Astrocyte (in vitro differentiated cells and primary cell): ENCODE data around the gene EFCAB9. TPM values are rescaled to one million over a fixed set of nuclear protein-coding genes. Genes with fewer than 3 reads are reported as not detected.
"Not testable (repeated sequence)": the region's sequence is repeated elsewhere in the genome, so short reads cannot be mapped to it uniquely, and the experiment has no call there.

Source experiments
- DNase-seq: peaks from one replicate; pipeline ENCODE4 v3.0.0-alpha.2; 2010; ENCODE audit warnings: low read depth
- FAIRE-seq: peaks from 2 replicates; lab custom pipeline; 2011; peaks lifted over from hg19 to GRCh38; lab: Jason Lieb, UNC
- H2AFZ ChIP-seq: 2 replicates; pipeline ENCODE4 v1.6.0; 2012; ENCODE audit warnings: low read depth, low read length, inconsistent platforms
- H3K27ac ChIP-seq: 2 replicates; pipeline ENCODE4 v1.5.1; 2011; ENCODE audit warnings: low read depth, low read length, inconsistent platforms
- H3K27me3 ChIP-seq: 2 replicates; pipeline ENCODE4 v1.6.0; 2011; ENCODE audit warnings: low read length, inconsistent platforms; ENCODE audit not compliant: insufficient read depth
- H3K36me3 ChIP-seq: 2 replicates; pipeline ENCODE4 v1.5.1; 2011; ENCODE audit warnings: low read length, inconsistent platforms; ENCODE audit not compliant: insufficient read depth
- H3K4me1 ChIP-seq: 2 replicates; pipeline ENCODE4 v1.5.1; 2011; ENCODE audit warnings: low read length, inconsistent platforms; ENCODE audit not compliant: insufficient read depth
- H3K4me2 ChIP-seq: 2 replicates; pipeline ENCODE4 v1.6.0; 2012; ENCODE audit warnings: low read length, inconsistent platforms
- H3K4me3 ChIP-seq: 2 replicates; pipeline ENCODE4 v1.5.1; 2011; ENCODE audit warnings: low read depth, mild to moderate bottlenecking, low read length, inconsistent platforms; ENCODE audit not compliant: insufficient read depth
- H3K79me2 ChIP-seq: 2 replicates; pipeline ENCODE4 v1.6.0; 2012; ENCODE audit warnings: mild to moderate bottlenecking, low read length, inconsistent platforms; ENCODE audit not compliant: insufficient read depth
- H3K9ac ChIP-seq: 2 replicates; pipeline ENCODE4 v1.6.0; 2012; ENCODE audit warnings: mild to moderate bottlenecking, low read length, inconsistent platforms
- H3K9me3 ChIP-seq: 2 replicates; pipeline ENCODE4 v1.5.1; 2012; ENCODE audit warnings: low read depth, mild to moderate bottlenecking, low read length, inconsistent platforms; ENCODE audit not compliant: insufficient read depth
- H4K20me1 ChIP-seq: 2 replicates; pipeline ENCODE4 v1.6.0; 2012; ENCODE audit warnings: low read length, inconsistent platforms; ENCODE audit not compliant: insufficient read depth
- H3K27ac Mint-ChIP-seq: one replicate; pipeline ENCODE4 v1.8.0; 2021; ENCODE audit warnings: mild to moderate bottlenecking, mixed read lengths; ENCODE audit not compliant: unreplicated experiment
- H3K27me3 Mint-ChIP-seq: one replicate; pipeline ENCODE4 v1.8.0; 2021; ENCODE audit warnings: low read depth, mixed read lengths; ENCODE audit not compliant: unreplicated experiment
- H3K36me3 Mint-ChIP-seq: one replicate; pipeline ENCODE4 v1.8.0; 2021; ENCODE audit warnings: low read depth, mixed read lengths; ENCODE audit not compliant: unreplicated experiment
- H3K4me1 Mint-ChIP-seq: one replicate; pipeline ENCODE4 v1.8.0; 2021; ENCODE audit warnings: low read depth, mixed read lengths; ENCODE audit not compliant: unreplicated experiment
- H3K4me3 Mint-ChIP-seq: one replicate; pipeline ENCODE4 v1.8.0; 2021; ENCODE audit warnings: mild to moderate bottlenecking, moderate library complexity, mixed read lengths; ENCODE audit not compliant: unreplicated experiment
- H3K9me3 Mint-ChIP-seq: one replicate; pipeline ENCODE4 v1.8.0; 2021; ENCODE audit warnings: mild to moderate bottlenecking, mixed read lengths; ENCODE audit not compliant: unreplicated experiment
- EZH2 ChIP-seq: IDR thresholded peaks from 2 replicates; pipeline ENCODE4 v1.6.1; 2012; ENCODE audit warnings: mild to moderate bottlenecking, low read length, inconsistent platforms; ENCODE audit not compliant: insufficient read depth
- total RNA-seq: library from RNA; stranded (reverse); gene quantifications from 2 replicates; pipeline ENCODE4 v1.2.1, GENCODE V29; 2021
- TF ChIP-seq, protein P1 (sequence below): IDR thresholded peaks from 2 replicates; pipeline ENCODE4 v1.5.1; 2011; ENCODE audit warnings: low read depth, mild to moderate bottlenecking, inconsistent platforms, low read length, moderate library complexity; ENCODE audit not compliant: insufficient read depth

The EFCAB9 gene
- total RNA-seq, 1 donor from 2014 or later: not detected

DNA sequence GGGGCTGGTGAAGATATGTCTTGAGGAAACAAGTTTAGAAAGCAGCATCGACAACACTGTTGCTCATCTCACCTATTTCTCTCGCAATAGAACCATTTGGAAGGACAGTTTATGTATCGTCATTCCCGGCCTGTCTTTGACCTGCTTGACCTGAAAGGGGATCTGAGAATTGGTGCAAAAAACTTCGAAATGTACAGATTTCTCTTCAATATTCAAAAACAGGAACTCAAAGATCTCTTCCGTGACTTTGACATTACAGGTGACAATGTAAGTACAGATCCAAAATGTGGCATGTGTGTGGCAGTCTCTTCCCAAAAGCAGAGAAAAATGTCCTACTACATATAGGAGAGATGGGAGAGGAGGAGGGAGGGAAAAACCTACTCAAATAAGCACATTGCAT, 6.5 kb downstream of the EFCAB9 start:
- Histone ChIP-seq H3K4me2 (no peak overlapping the region), H3K9ac (no peak overlapping the region), H4K20me1 (peaks cover 7% of the 10 kb centered on the region), H3K4me3 (no peak overlapping the region), H3K79me2 (no peaks in the 10 kb centered on the region), H3K27ac (no peak overlapping the region), H3K27me3 (no peaks in the 10 kb centered on the region), H2AFZ (no peak overlapping the region), H3K36me3 (no peaks in the 10 kb centered on the region), H3K9me3 (no peaks in the 10 kb centered on the region), H3K4me1 (no peaks in the 10 kb centered on the region)
- H3K4me3 Mint-ChIP-seq: no peak overlapping the region
- DNase-seq (no peak), FAIRE-seq (no peak)
- H3K27ac Mint-ChIP-seq: no peak overlapping the region
- H3K9me3 Mint-ChIP-seq: peaks cover 5% of the 10 kb centered on the region
- H3K4me1 Mint-ChIP-seq: no peaks in the 10 kb centered on the region
- peaks cover 12% of the 10 kb centered on the region for H3K36me3 Mint-ChIP-seq
- TF ChIP-seq, protein P1, sequence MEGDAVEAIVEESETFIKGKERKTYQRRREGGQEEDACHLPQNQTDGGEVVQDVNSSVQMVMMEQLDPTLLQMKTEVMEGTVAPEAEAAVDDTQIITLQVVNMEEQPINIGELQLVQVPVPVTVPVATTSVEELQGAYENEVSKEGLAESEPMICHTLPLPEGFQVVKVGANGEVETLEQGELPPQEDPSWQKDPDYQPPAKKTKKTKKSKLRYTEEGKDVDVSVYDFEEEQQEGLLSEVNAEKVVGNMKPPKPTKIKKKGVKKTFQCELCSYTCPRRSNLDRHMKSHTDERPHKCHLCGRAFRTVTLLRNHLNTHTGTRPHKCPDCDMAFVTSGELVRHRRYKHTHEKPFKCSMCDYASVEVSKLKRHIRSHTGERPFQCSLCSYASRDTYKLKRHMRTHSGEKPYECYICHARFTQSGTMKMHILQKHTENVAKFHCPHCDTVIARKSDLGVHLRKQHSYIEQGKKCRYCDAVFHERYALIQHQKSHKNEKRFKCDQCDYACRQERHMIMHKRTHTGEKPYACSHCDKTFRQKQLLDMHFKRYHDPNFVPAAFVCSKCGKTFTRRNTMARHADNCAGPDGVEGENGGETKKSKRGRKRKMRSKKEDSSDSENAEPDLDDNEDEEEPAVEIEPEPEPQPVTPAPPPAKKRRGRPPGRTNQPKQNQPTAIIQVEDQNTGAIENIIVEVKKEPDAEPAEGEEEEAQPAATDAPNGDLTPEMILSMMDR: no peak
- TF ChIP-seq EZH2: no peak
- H3K27me3 Mint-ChIP-seq: no peaks in the 10 kb centered on the region

DNA sequence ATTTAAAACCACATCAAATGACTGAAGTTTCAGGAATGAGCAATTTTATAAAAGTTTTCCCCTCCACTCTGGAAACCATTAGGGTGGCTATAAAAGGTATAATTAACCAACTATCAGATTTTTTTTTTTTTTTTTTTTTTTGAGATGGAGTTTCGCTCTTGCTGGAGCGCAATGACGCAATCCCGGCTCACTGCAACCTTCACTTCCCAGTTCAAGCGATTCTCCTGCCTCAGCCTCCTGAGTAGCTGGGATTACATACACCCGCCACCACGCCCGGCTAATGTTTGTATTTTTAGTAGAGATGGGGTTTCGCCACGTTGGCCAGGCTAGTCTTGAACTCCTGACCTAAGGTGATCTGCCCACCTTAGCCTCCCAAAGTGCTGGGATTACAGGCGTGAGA, 12.0 kb downstream of the EFCAB9 start:
- DNase-seq, H3K36me3 Mint-ChIP-seq: not testable (repeated sequence)

DNA sequence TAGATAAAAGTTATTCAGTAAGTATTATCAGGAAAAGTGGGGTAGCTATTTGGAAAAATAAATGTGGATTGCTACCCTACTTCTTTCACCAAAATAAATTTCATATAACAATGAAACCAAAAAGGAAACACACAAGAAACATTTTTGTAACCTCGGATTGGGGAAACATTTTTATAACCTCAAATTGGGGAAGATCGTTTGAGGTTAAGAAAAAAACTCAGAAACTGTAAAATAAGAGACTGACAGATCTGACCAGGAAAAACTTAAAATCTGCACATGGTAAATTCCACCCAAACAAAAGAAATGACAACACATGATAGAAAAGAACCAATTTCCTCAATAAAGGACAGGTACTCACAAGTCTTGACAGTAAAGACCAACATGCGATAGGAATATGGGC, 13.5 kb downstream of the EFCAB9 start:
- Histone ChIP-seq H3K79me2 (no peaks in the 10 kb centered on the region), H3K9me3 (no peaks in the 10 kb centered on the region), H3K27me3 (no peaks in the 10 kb centered on the region), H3K36me3 (peaks cover 20% of the 10 kb centered on the region), H3K4me3 (no peak overlapping the region), H2AFZ (no peak overlapping the region), H4K20me1 (peaks cover 20% of the 10 kb centered on the region), H3K9ac (no peak overlapping the region), H3K4me2 (no peak overlapping the region), H3K27ac (no peak overlapping the region), H3K4me1 (no peaks in the 10 kb centered on the region)
- Mint-ChIP-seq H3K36me3 (peaks cover 13% of the 10 kb centered on the region), H3K4me3 (no peak overlapping the region), H3K27ac (no peak overlapping the region), H3K9me3 (no peaks in the 10 kb centered on the region), H3K4me1 (no peaks in the 10 kb centered on the region), H3K27me3 (no peaks in the 10 kb centered on the region)
- TF ChIP-seq, protein P1: no peak
- TF ChIP-seq EZH2: no peak
- FAIRE-seq (no peak), DNase-seq (no peak)

More for the DNA sequence above, 12.0 kb downstream of the EFCAB9 start:
- not testable (repeated sequence) for H3K79me2 ChIP-seq, H3K4me1 Mint-ChIP-seq, H3K27ac Mint-ChIP-seq, FAIRE-seq, H3K4me2 ChIP-seq, H3K9me3 ChIP-seq, H3K27me3 Mint-ChIP-seq, H3K9me3 Mint-ChIP-seq, H3K36me3 ChIP-seq, H3K27me3 ChIP-seq, H3K4me3 Mint-ChIP-seq, H3K27ac ChIP-seq, H3K4me3 ChIP-seq, H3K9ac ChIP-seq, H3K4me1 ChIP-seq, H2AFZ ChIP-seq
- H4K20me1 ChIP-seq: peaks cover 16% of the 10 kb centered on the region
